ENCODE data around the gene KLRB1.
"Not testable (repeated sequence)": the region's sequence is repeated elsewhere in the genome, so short reads cannot be mapped to it uniquely, and the experiment has no call there.

Gene KLRB1

GRCh38 chr12:9587987-9588600 lies 19.6 kb downstream of the KLRB1 start:
- Histone ChIP-seq H3K36me3 (ENCODE audit: insufficient read depth, low read length) (no peaks in the 10 kb centered on the region), H3K27me3 (ENCODE audit: control insufficient read depth in 1 of 2, insufficient read depth in 2 of 2, low read length in 2 of 2) (no peaks in the 10 kb centered on the region), H3K9ac (ENCODE audit: low read length) (no peak overlapping the region), H3K27ac (ENCODE audit: low read depth, low read length) (no peak overlapping the region), H3K4me3 (ENCODE audit: low read depth in 1 of 2, low read length in 2 of 2) (no peak overlapping the region), H3K9me3 (ENCODE audit: low read length) (no peaks in the 10 kb centered on the region), H3K4me1 (ENCODE audit: insufficient read depth, low read length) (no peaks in the 10 kb centered on the region)

GRCh38 chr12:9577729-9578128 lies 30.0 kb downstream of the KLRB1 start:
- not testable (repeated sequence) for H3K4me1 ChIP-seq (ENCODE audit: insufficient read depth, low read length); H3K9ac ChIP-seq (ENCODE audit: low read length); H3K36me3 ChIP-seq (ENCODE audit: insufficient read depth, low read length); H3K9me3 ChIP-seq (ENCODE audit: low read length); H3K4me3 ChIP-seq (ENCODE audit: low read depth in 1 of 2, low read length in 2 of 2); H3K27me3 ChIP-seq (ENCODE audit: control insufficient read depth in 1 of 2, insufficient read depth in 2 of 2, low read length in 2 of 2); H3K27ac ChIP-seq (ENCODE audit: low read depth, low read length)

DNA sequence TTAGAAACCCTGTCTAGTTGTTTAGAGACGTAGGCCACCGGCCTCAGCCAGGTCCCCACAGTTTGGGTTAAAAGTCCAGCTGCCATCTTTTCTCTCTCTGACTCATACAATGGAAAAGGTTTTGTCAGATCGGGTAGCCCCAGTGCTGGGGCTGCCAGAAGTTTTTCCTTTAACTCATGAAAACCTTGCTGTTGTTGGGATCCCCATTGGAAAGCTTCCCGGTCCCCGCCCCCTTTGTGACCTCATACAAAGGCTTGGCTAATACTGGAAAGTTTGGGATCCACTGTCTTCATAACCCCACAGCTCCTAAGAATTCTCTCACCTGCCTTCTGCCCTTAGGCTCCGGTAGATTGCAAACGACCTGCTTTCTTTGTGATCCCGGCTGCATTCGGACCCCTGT lies 40.6 kb downstream of the KLRB1 start:
- not testable (repeated sequence) for H3K9ac ChIP-seq (ENCODE audit: low read length); H3K9me3 ChIP-seq (ENCODE audit: low read length); H3K36me3 ChIP-seq (ENCODE audit: insufficient read depth, low read length); H3K4me1 ChIP-seq (ENCODE audit: insufficient read depth, low read length); H3K4me3 ChIP-seq (ENCODE audit: low read depth in 1 of 2, low read length in 2 of 2); H3K27ac ChIP-seq (ENCODE audit: low read depth, low read length); H3K27me3 ChIP-seq (ENCODE audit: control insufficient read depth in 1 of 2, insufficient read depth in 2 of 2, low read length in 2 of 2)

- not testable (repeated sequence) for H3K4me1 ChIP-seq (ENCODE audit: insufficient read depth, low read length); H3K9me3 ChIP-seq (ENCODE audit: low read length); H3K4me3 ChIP-seq (ENCODE audit: low read depth in 1 of 2, low read length in 2 of 2); H3K27me3 ChIP-seq (ENCODE audit: control insufficient read depth in 1 of 2, insufficient read depth in 2 of 2, low read length in 2 of 2); H3K9ac ChIP-seq (ENCODE audit: low read length); H3K36me3 ChIP-seq (ENCODE audit: insufficient read depth, low read length); H3K27ac ChIP-seq (ENCODE audit: low read depth, low read length)
These were observed 41.6 kb downstream of the KLRB1 start for GRCh38 chr12:9566113-9566512.

- H3K27ac ChIP-seq (ENCODE audit: low read depth, low read length); H3K9ac ChIP-seq (ENCODE audit: low read length); H3K36me3 ChIP-seq (ENCODE audit: insufficient read depth, low read length); H3K4me3 ChIP-seq (ENCODE audit: low read depth in 1 of 2, low read length in 2 of 2); H3K27me3 ChIP-seq (ENCODE audit: control insufficient read depth in 1 of 2, insufficient read depth in 2 of 2, low read length in 2 of 2); H3K9me3 ChIP-seq (ENCODE audit: low read length); H3K4me1 ChIP-seq (ENCODE audit: insufficient read depth, low read length): not testable (repeated sequence)
These were observed 43.3 kb downstream of the KLRB1 start for GRCh38 chr12:9564418-9564817.

DNA sequence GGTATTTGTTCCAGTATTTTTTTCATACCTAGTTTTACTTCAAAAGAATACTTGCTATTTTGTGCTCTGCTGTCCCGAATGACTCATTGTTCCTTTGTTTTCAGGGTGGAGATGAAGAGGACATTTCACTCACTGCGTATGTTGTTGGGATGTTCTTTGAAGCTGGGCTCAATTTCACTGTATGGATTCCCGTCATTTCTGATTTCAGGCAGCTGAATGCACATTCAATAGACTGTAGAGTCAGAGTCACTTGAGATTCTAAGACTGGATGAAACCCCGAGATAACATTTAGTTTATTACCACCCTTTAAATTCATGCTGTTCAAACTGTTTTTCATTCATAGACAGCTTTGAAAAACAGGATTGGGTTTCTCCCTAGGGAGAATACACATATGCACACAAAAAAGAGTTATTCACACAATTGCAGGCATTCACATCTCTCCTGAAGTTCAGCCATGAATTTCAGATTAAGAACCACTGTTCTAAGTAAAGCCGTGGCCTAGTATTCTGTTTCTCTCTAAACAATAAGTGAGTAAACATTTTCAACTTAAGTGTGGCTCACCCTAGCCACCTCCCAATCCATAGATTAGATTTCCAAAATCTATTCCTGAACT lies 44.8 kb downstream of the KLRB1 start:
- not testable (repeated sequence) for H3K36me3 ChIP-seq (ENCODE audit: insufficient read depth, low read length); H3K27ac ChIP-seq (ENCODE audit: low read depth, low read length); H3K9ac ChIP-seq (ENCODE audit: low read length); H3K4me3 ChIP-seq (ENCODE audit: low read depth in 1 of 2, low read length in 2 of 2); H3K27me3 ChIP-seq (ENCODE audit: control insufficient read depth in 1 of 2, insufficient read depth in 2 of 2, low read length in 2 of 2); H3K4me1 ChIP-seq (ENCODE audit: insufficient read depth, low read length); H3K9me3 ChIP-seq (ENCODE audit: low read length)

DNA sequence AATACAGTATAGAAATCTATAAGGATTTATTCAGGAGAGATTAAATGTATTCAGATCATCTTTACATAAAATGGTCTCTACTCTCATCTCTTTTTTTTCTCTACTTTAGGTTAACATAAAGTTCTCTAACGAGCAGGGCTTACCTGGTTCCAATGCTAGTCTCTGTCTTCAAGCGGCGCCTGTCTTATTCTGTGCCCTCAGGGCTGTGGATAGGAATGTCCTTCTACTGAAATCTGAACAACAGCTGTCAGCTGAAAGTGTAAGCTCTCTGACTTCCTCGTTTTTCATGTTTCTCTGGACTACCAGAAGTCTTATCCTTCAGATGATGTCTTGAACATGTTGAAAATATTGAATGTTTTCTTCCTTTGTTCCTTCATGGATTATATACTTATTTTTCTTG lies 62.2 kb downstream of the KLRB1 start:
- H3K27ac ChIP-seq (ENCODE audit: low read depth, low read length); H3K36me3 ChIP-seq (ENCODE audit: insufficient read depth, low read length); H3K4me1 ChIP-seq (ENCODE audit: insufficient read depth, low read length); H3K9me3 ChIP-seq (ENCODE audit: low read length); H3K27me3 ChIP-seq (ENCODE audit: control insufficient read depth in 1 of 2, insufficient read depth in 2 of 2, low read length in 2 of 2); H3K4me3 ChIP-seq (ENCODE audit: low read depth in 1 of 2, low read length in 2 of 2); H3K9ac ChIP-seq (ENCODE audit: low read length): not testable (repeated sequence)
